Subcutaneous abdominal adipose tissue (tissue), 5 donors: ENCODE measurements around the gene SAMD4B.

Experiments used
- H3K27ac ChIP-seq: one replicate; pipeline ENCODE4 v1.7.0; 2013; ENCODE audit warnings: low read depth, mild to moderate bottlenecking, inconsistent platforms, low read length, moderate library complexity
- H3K27me3 ChIP-seq, 5 donors: one replicate each; pipeline ENCODE4 v1.7.0; 2013; ENCODE audit warnings: low read length in 5 of 5, inconsistent platforms in 1 of 5; ENCODE audit not compliant: control insufficient read depth in 5 of 5, insufficient read depth in 4 of 5
- H3K36me3 ChIP-seq, 5 donors: one replicate each; pipeline ENCODE4 v1.7.0; 2013; ENCODE audit warnings: low read length in 5 of 5; ENCODE audit not compliant: control insufficient read depth in 5 of 5, insufficient read depth in 5 of 5
- H3K4me1 ChIP-seq, 5 donors: one replicate each; pipeline ENCODE4 v1.7.0; 2013; ENCODE audit warnings: low read length in 5 of 5, mild to moderate bottlenecking in 3 of 5, moderate library complexity in 1 of 5; ENCODE audit not compliant: control insufficient read depth in 5 of 5, insufficient read depth in 5 of 5
- H3K4me3 ChIP-seq, 5 donors: one replicate each; pipeline ENCODE4 v1.7.0; 2013; ENCODE audit warnings: low read length in 5 of 5, low read depth in 1 of 5
- H3K9ac ChIP-seq, 5 donors: one replicate each; pipeline ENCODE4 v1.7.0; 2013; ENCODE audit warnings: low read length in 5 of 5, mild to moderate bottlenecking in 4 of 5, moderate library complexity in 3 of 5
- H3K9me3 ChIP-seq, 5 donors: one replicate each; pipeline ENCODE4 v1.7.0; 2013; ENCODE audit warnings: low read length in 5 of 5; ENCODE audit not compliant: control insufficient read depth in 5 of 5
- donor health status: healthy.
- donor health status: healthy.
- donor health status: healthy.
- donor health status: healthy.
- donor health status: healthy.

SAMD4B gene

DNA sequence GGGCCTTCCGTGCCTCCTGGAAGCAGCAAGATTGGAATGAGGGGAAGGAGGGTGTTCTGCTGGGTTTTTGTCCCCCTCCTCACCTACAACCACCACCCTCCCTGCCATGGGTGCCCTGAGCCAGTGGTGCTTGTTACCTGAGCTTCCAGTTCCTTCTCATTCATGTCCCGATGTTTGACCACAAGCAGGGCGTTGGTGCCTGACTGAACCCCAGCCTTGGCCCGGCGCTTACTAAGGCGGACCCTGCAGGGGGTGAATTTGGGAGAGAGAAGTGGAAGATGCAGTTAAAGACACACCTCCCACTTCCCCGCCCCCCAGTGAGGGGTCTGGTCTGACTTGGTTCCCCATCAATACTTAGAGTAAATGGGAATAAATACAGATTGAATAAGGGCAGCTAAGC is 44.3 kb downstream of the SAMD4B start:
- H3K27ac ChIP-seq, result no peak overlapping the region
- H3K36me3 ChIP-seq, result peaks cover 8 to 78% (median 74%) of the 10 kb centered on the region in 5 donors

DNA sequence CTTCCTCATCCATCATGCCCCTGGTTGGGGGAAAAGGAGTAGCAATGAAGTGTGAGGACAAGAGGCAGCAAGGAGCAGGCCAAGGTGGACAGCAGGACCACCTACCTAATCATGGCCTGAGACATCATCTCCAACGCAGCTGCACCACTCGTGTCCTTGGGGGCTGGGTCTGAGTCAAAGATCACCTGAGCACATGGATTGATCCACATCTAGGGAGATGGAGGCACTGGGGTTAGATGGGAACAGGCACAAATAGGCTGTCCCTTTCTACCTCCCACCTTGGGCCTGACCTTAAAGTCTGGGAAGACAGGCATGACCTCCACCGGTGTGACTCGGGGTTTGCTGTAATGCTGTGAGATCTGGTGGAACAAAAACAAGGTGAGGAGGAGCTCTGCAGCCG is 46.4 kb downstream of the SAMD4B start:
- Histone ChIP-seq H3K9me3 (no peaks in the 10 kb centered on the region), H3K27ac (no peak overlapping the region), H3K27me3 (no peaks in the 10 kb centered on the region), H3K4me3 (no peak overlapping the region), H3K4me1 (peaks cover 0 to 27% (median 25%) of the 10 kb centered on the region in 5 donors), H3K36me3 (peaks cover 5 to 62% (median 57%) of the 10 kb centered on the region in 5 donors), H3K9ac (no peak overlapping the region)

More for the DNA sequence above, 44.3 kb downstream of the SAMD4B start:
- H3K9ac ChIP-seq, result no peak overlapping the region
- no peaks in the 10 kb centered on the region for H3K9me3 ChIP-seq
- H3K4me3 ChIP-seq, result no peak overlapping the region
- peaks cover 0 to 19% (median 15%) of the 10 kb centered on the region in 5 donors for H3K4me1 ChIP-seq
- no peaks in the 10 kb centered on the region for H3K27me3 ChIP-seq

DNA sequence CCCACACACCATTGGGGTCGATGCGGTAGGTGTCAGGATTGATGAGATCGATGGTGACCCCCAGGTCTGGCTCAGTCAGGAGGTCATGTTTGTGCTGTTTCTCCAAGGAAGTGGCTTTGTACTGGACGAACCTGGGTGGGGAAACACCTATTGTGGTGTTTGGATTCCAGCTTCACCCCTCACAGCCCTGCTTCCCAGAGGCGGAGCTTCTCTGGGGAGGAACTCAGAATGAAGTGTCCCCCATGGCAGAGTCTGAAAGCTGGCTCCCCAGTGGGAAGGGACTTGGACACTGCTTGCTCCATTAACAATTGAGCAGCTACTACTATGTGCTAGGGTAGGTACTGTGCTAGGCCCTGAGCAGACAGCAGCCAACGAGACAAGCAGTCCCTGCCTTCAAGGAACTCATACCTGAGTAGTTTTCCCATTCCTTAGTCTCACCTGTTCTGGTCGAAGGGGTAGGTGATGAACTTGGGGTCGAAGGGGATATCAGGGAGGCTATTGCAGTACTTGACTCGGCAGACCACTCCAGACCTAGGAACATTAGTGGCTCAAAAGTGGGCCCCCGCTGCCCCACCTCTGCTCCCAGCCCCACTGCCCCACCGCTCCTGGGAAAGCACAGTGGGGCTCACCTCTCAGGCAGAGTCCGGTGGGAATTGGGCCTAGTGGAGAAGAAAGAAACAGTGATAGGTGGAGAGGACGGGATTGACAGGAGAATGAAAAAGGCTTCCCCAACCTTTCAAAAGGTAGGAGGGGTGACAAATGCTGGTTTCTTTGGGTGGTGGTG is 47.6 kb downstream of the SAMD4B start:
- no peaks in the 10 kb centered on the region for H3K9me3 ChIP-seq
- H3K27me3 ChIP-seq, result no peaks in the 10 kb centered on the region
- peaks cover 0 to 28% (median 25%) of the 10 kb centered on the region in 5 donors for H3K4me1 ChIP-seq
- peak overlapping the region; percentile 80 to 99 (median 97) for H3K4me3 ChIP-seq
- peaks cover 5 to 58% (median 57%) of the 10 kb centered on the region in 5 donors for H3K36me3 ChIP-seq
- peak overlapping the region; percentile 68 to 98 (median 95) for H3K9ac ChIP-seq
- H3K27ac ChIP-seq, result peak overlapping the region; percentile 97

DNA sequence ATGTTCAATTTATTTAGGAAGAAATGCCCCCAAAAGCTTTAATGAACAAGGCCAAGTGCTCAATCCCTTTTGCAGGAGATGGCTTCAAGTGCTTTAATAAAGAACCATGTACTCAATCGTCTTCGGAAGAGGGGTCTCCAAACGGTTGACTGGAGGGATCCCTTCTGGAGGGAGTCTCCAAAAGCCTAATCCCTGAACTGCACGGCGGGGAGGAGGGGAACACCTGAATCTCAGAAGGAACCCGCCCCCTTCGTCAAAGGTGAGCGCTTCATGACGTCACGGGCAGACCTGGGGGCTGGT is 48.2 kb downstream of the SAMD4B start:
- H3K36me3 ChIP-seq, result peaks cover 5 to 58% (median 57%) of the 10 kb centered on the region in 5 donors
- H3K4me3 ChIP-seq, result peak overlapping the region; percentile 80 to 99 (median 97)
- H3K27me3 ChIP-seq, result no peaks in the 10 kb centered on the region
- H3K4me1 ChIP-seq, result peaks cover 0 to 28% (median 25%) of the 10 kb centered on the region in 5 donors
- no peaks in the 10 kb centered on the region for H3K9me3 ChIP-seq
- peak overlapping the region; percentile 68 to 98 (median 95) for H3K9ac ChIP-seq
- peak overlapping the region; percentile 97 for H3K27ac ChIP-seq

DNA sequence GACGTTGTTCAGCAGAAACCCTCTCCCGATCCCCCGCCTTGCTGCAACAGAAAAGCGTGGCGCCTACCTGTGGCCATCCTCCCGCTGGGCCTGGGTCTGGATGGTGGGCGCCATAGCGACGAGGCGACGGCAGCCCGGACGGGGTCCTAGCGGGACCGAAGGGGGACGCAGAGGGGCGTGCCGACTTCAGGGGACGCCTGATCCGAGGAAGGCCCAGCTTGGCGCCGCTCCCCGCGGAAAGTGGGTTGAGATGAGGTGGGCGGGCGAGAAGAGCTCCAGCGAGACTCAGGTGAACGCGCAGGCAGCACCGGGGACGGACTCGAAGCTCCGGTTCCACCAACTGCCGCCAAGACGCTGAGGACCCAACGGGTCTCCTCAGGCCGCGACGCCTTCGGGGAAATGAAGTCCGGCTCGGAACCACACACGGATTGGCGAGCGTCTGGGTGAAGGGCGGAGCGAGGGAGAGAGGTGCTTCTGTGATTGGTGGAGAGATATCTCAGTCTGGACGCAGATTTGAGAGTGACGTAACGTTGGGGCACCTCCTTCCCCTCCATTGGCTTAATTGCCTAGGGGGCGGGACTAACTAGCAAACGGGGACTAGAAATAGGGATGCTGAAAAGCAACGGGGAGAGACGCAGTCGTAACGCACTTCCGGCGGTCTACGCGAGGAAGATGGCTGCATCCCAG is 48.7 kb downstream of the SAMD4B start, which contains the start of the genes MED29 and PAF1:
TSS of gene MED29 (plus strand) at position 628 of the 687 bp plus-strand sequence. CDS start at position 673, 45 bp downstream.
TSS of gene PAF1 (minus strand) at position 356 of the 687 bp plus-strand sequence. CDS start at position 114, 242 bp downstream.
- Histone ChIP-seq H3K27me3 (no peaks in the 10 kb centered on the region), H3K4me1 (peaks cover 0 to 28% (median 25%) of the 10 kb centered on the region in 5 donors), H3K36me3 (peaks cover 5 to 55% (median 55%) of the 10 kb centered on the region in 5 donors), H3K9me3 (no peaks in the 10 kb centered on the region), H3K9ac (peak within 1 kb of the TSS; percentile 68 to 98 (median 95)), H3K4me3 (peak within 1 kb of the TSS; percentile 92 to 99 (median 97)), H3K27ac (peak within 1 kb of the TSS; percentile 97)

DNA sequence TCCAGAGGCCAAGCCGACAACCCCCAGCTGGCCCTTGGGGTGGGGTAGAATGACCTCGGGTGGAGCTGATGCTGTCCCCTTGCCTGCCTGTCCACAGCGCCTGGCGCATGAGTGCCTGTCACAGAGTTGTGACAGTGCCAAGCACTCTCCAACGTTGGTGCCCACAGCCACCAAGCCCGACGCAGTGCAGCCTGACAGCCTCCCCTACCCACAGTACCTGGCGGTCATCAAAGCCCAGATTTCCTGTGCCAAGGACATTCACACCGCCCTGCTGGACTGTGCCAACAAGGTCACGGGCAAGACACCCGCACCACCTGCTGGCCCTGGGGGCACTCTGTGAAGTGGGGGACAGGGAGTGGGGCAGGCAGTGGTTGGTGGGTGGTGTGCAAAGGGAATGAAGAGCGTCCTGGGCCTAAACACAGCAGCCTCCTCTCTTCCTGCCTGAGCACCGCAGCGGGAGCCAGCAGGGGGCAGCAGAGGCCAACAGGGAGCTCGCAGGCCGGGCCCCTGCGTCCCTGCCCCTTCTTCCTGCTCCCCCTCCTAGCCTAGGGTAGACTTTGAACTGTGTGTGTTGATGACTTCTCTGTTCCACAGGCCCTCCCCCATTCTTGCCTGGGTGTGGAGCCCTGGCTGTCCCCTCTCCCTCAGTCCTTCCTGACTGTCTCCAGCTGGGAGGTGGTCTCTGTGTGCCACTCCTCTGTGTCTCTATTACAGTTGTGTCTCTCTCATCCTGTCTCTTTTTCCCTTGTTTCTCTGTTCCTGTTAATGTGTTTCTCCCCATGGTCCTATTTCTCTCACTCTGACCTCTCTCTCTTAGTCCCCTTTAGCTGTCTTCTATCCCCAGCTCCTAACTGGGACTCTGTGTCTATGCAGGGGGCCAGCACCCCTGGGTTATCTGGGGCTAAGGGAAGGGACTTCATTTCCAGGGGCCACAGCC is 55.4 kb downstream of the SAMD4B start:
- H3K9me3 ChIP-seq, result no peaks in the 10 kb centered on the region
- H3K9ac ChIP-seq, result peak overlapping the region; percentile 26 to 81 (median 64)
- peaks cover 0 to 23% (median 21%) of the 10 kb centered on the region in 5 donors for H3K36me3 ChIP-seq
- H3K4me1 ChIP-seq, result peaks cover 21 to 51% (median 40%) of the 10 kb centered on the region in 5 donors
- peak overlapping the region in 3 of 5 donors; percentile 18 to 48 (median 44) for H3K4me3 ChIP-seq
- no peaks in the 10 kb centered on the region for H3K27me3 ChIP-seq
- H3K27ac ChIP-seq, result peak overlapping the region; percentile 95

DNA sequence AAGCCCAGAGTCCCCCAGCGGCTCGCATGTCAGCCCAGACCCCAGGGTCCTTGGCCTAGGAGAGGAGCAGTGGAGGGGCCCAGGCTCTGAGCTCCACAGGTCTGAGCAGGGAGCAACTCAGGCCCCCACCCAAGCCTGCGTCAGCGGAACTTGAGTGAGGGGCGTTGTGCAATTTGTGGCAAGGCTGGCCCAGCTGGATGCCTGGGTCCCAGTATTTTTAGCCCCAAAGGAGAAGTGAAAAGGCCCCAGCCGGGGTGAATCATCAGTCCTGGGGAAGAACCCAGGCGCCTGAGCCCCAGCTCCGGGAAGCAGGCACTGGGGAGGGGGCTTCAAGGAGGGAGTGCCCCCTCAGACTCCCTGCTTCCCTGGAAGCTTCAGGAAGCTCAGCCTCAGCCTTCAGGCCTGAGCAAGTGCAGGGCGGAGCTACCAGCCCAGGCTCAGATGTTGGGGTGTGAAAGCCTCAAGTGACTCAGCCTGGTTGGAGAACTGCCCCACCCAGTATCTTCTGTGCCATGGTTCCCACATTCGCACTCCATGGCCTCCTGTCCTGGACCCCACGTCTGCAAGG is 56.2 kb downstream of the SAMD4B start:
- H3K9ac ChIP-seq, result peak overlapping the region; percentile 22 to 79 (median 43)

DNA sequence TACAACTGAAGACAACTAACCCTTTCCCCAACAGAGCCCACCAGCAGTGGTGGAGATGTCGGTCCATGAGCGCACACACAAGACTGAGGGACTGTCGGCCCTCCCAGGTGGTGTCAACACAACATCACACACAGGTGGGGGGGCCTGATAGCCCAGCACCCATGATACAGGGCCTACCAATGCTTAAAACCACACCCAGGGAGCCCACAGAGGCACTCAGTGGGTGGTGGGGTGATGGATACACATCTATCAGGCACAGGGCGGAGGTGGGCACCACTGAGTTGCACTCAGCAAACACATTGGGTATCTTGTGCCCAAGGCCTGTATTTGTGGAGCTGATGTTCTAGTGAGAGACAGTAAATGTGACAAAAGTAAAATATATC is 57.4 kb downstream of the SAMD4B start:
- H3K9me3 ChIP-seq, result no peaks in the 10 kb centered on the region
- H3K4me1 ChIP-seq, result peaks cover 24 to 61% (median 44%) of the 10 kb centered on the region in 5 donors
- H3K9ac ChIP-seq, result peak overlapping the region in 1 of 5 donors; percentile 52
- peaks cover 0 to 13% (median 10%) of the 10 kb centered on the region in 5 donors for H3K36me3 ChIP-seq
- H3K4me3 ChIP-seq, result no peak overlapping the region
- no peaks in the 10 kb centered on the region for H3K27me3 ChIP-seq
- peak overlapping the region; percentile 95 for H3K27ac ChIP-seq

More for the DNA sequence above, 56.2 kb downstream of the SAMD4B start:
- peak overlapping the region in 3 of 5 donors; percentile 18 to 48 (median 44) for H3K4me3 ChIP-seq
- peaks cover 0 to 22% (median 19%) of the 10 kb centered on the region in 5 donors for H3K36me3 ChIP-seq
- no peaks in the 10 kb centered on the region for H3K27me3 ChIP-seq
- peaks cover 22 to 54% (median 40%) of the 10 kb centered on the region in 5 donors for H3K4me1 ChIP-seq
- H3K9me3 ChIP-seq, result no peaks in the 10 kb centered on the region
- H3K27ac ChIP-seq, result peak overlapping the region; percentile 95

DNA sequence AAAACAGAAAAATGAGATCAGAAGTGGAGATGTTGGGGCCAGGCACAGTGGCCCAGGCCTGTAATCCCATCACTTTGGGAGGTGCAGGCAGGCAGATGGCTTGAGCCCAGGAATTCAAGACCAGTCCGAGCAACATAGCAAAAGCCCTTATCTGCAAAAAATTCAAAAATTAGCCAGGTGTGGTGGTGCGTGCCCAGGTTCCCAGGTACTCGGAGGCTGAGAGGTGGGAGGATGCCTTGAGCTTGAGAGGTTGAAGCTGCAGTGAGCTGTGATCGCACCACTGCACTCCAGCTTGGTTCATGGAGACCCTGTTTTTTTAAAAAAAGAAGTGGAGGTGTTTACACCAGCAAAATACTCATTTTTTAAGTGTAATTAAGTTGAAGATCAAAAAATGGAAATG is 57.8 kb downstream of the SAMD4B start:
- no peaks in the 10 kb centered on the region for H3K27me3 ChIP-seq
- H3K4me1 ChIP-seq, result peaks cover 24 to 65% (median 47%) of the 10 kb centered on the region in 5 donors
- peak overlapping the region in 1 of 5 donors; percentile 52 for H3K9ac ChIP-seq
- peak overlapping the region; percentile 95 for H3K27ac ChIP-seq
- H3K36me3 ChIP-seq, result peaks cover 0 to 10% (median 9%) of the 10 kb centered on the region in 5 donors
- no peak overlapping the region for H3K4me3 ChIP-seq
- H3K9me3 ChIP-seq, result no peaks in the 10 kb centered on the region
